Effector CD4-positive, alpha-beta T cell (primary cell): ENCODE measurements around the gene KRTAP2-1. TPM values are rescaled to one million over a fixed set of nuclear protein-coding genes. Genes with fewer than 3 reads are reported as not detected.
"Not testable (repeated sequence)": the region's sequence is repeated elsewhere in the genome, so short reads cannot be mapped to it uniquely, and the experiment has no call there.

Source experiments
- DNase-seq: peaks from one replicate; pipeline ENCODE4 v3.0.0-alpha.2; 2020
- total RNA-seq: gene quantifications from one replicate; lab custom pipeline; 2026; lab: John Stamatoyannopoulos, UW

KRTAP2-1 gene
- total RNA-seq: not detected

GRCh38 chr17:41046735-41047465 is at the start of gene KRTAP2-1:
TSS of gene KRTAP2-1 (minus strand) at chr17:41047316. CDS start at chr17:41047267, 49 bp downstream.
- not testable (repeated sequence) for DNase-seq

- DNase-seq: no peak
Measured at GRCh38 chr17:41096055-41096454, 48.9 kb upstream of the KRTAP2-1 start.

- not testable (repeated sequence) for DNase-seq
Measured at GRCh38 chr17:41088760-41089352, 41.7 kb upstream of the KRTAP2-1 start.

DNA sequence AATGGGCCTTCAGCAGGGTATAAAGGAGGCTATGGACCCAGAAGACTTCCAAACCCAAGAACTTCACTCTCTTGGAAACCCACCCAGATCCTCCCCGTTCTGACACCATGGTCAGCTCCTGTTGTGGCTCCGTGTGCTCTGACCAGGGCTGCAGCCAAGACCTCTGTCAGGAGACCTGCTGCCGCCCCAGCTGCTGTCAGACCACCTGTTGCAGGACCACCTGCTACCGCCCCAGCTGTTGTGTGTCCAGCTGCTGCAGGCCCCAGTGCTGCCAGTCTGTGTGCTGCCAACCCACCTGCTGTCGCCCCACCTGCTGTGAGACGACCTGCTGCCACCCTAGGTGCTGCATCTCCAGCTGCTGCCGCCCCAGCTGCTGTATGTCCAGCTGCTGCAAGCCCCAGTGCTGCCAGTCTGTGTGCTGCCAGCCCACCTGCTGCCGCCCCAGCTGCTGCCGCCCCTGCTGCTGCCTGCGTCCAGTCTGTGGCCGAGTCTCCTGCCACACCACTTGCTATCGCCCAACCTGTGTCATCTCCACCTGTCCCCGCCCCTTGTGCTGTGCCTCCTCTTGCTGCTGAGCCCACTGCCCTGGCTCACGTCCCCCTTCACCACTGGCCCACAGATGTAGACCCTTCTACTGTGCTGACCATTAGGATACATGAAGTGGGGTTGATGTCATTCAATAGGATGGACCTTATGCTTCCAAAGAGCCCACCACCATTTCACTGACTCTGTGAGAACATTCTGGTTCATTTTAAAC is 37.2 kb upstream of the KRTAP2-1 start, which contains the start of gene KRTAP4-7:
KRTAP4-7 (plus strand) TSS at position 51 of the 757 bp plus-strand sequence; CDS start at position 108, 57 bp downstream.
- DNase-seq: not testable (repeated sequence)

DNA sequence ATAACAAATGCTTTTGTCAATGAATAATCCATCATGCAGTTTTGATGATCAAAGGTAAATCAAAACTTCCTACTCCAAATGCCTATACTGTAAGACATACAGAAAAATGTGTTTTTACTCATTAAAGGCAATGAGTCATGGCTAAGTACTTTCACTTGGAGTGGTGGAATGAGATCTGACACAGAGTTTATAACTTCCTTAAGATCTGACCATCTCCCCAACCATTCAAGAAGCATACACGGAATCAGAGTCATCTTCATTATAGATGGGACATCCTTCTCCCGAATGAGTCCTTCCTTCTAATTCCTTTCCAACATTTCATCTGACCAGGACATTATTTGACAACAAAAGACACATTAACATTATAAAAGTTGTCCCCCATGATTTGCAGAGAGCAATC is 36.3 kb upstream of the KRTAP2-1 start:
- DNase-seq: not testable (repeated sequence)

GRCh38 chr17:41082626-41083025 is 35.5 kb upstream of the KRTAP2-1 start:
- DNase-seq: no peak

GRCh38 chr17:41076788-41077187 is 29.7 kb upstream of the KRTAP2-1 start:
- DNase-seq: no peak

GRCh38 chr17:41073676-41074075 is 26.6 kb upstream of the KRTAP2-1 start:
- no peak for DNase-seq

- no peak for DNase-seq
Measured at GRCh38 chr17:41071606-41072360, 24.7 kb upstream of the KRTAP2-1 start.

GRCh38 chr17:41069031-41069430 is 21.9 kb upstream of the KRTAP2-1 start:
- no peak for DNase-seq

DNA sequence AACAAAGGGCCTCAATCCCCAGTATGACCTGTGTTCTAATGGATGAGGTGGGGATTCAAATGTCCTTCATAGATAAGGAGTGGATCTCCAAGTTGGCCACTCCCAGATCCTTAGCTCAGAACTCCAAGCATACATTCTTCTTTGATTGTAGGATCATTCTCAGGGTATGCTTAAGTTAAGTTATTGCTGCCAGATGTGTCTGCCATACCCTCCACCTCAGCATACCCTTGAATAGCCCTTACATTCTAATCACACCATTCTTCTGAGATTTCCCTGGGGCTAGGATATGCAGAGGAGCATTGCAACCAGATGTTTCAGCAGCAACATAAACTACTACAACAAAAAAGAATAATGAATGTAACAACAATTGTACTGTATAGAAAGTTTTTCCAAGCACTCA is 20.2 kb upstream of the KRTAP2-1 start:
- no peak for DNase-seq

- no peak for DNase-seq
Measured at GRCh38 chr17:41065829-41066624, 18.9 kb upstream of the KRTAP2-1 start, which contains the start of gene KRTAP2-4. TSS of gene KRTAP2-4 (minus strand) at chr17:41065879. CDS start at chr17:41065845, 34 bp downstream.

DNA sequence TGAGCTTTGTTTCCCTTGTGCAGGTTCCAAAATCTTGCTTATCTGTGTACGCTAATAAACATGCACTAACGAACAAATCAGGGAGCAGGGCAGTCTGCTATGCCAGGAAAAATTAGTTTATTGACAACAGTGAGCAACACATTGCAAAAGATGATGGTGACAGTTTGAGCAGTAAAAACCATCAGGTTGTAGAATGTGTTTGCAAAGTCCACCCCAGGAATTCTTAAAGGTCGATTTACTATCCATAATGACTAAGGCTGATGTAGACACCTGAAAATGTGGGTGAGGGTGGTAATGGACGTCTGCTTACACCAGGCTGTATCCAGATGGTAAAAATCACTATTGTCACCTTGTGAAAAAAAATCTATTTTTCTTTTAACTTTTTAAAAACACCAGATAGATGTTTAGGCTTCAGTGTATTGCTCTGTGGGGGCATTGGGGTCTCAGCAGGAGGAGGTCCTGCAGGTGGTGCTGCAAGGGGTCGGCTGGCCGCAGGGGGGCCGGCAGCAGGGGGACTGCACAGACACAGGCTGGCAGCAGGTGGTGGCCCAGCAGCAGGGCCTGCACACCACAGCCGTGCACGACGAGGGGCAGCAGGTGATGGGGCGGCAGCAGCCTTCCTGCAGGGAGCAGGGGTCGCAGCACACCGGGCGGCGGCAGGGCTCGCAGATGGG is 18.0 kb upstream of the KRTAP2-1 start:
- DNase-seq: not testable (repeated sequence)

DNA sequence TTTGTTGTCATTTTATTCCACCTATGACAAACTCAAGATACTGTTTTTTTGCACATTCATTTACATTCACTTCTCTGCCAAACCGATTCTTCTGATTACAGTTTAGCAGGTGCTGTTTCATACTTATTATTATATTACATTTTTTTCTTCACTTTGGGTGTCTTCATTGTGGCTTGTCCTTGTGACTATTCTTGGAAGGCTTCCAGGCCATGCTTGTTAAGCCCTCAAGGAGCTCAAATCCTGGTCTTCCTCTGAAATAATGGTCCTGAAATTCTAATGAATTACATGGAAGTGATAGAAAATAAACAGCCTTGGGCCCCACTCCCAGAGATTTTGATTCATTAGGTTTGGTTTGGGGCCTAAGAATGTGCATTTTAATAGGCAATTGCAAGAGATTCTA is 17.2 kb upstream of the KRTAP2-1 start:
- no peak for DNase-seq

DNA sequence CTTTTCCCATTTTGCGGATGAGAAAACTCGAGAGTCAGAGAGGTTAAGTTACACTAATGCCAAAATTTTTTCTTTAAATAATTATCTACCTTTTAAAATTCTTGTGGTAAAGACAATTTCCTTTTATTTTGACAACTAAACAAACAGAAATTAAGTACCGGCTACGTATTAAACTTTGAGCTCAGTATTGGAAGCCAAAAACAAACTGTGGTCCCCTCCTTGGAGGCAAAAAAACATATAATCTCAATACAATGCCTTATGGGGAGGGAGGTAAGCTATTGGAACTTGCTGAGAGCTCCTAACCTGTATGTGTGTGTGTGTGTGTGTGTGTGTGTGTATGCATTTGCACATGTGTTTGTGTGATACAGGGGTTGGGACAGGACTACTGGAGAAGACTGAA is 16.3 kb upstream of the KRTAP2-1 start:
- no peak for DNase-seq

GRCh38 chr17:41061964-41062363 is 14.8 kb upstream of the KRTAP2-1 start:
- DNase-seq: no peak

GRCh38 chr17:41060052-41060604 is 13.0 kb upstream of the KRTAP2-1 start, which contains the start of gene KRTAP2-3:
TSS of gene KRTAP2-3 (minus strand) at chr17:41060114. CDS start at chr17:41060050, 64 bp downstream.
- no peak for DNase-seq

- DNase-seq: not testable (repeated sequence)
Measured at GRCh38 chr17:41059276-41060051, 12.3 kb upstream of the KRTAP2-1 start.

GRCh38 chr17:41058741-41059140 is 11.6 kb upstream of the KRTAP2-1 start:
- no peak for DNase-seq

- no peak for DNase-seq
Measured at GRCh38 chr17:41057547-41057946, 10.4 kb upstream of the KRTAP2-1 start.
